NCI-H524 (cell line): ENCODE results near the gene ZNF860.

ENCODE experiments used
- DNase-seq, 2 experiments: peaks; one replicate each; lab custom pipeline; 2025; lab: John Stamatoyannopoulos, UW

The ZNF860 gene

GRCh38 chr3:31981206-31982181, at the start of gene ZNF860, which contains the start of gene OSBPL10:
Gene ZNF860 (plus strand): TSS chr3:31981750. CDS start chr3:31989080, 7,330 bp downstream.
Gene OSBPL10 (minus strand): TSS chr3:31981262. CDS start chr3:31981179, 83 bp downstream.
- DNase-seq = peak; percentile 48 to 62

GRCh38 chr3:31932990-31933389, 48.6 kb upstream of the ZNF860 start:
- no peak for DNase-seq

GRCh38 chr3:31934018-31934417, 47.5 kb upstream of the ZNF860 start:
- no peak for DNase-seq

GRCh38 chr3:31934866-31935265, 46.7 kb upstream of the ZNF860 start:
- no peak for DNase-seq

- no peak for DNase-seq
These were observed 45.0 kb upstream of the ZNF860 start for GRCh38 chr3:31936420-31937060.

GRCh38 chr3:31937225-31937624, 44.3 kb upstream of the ZNF860 start:
- no peak for DNase-seq

GRCh38 chr3:31942446-31942845, 39.1 kb upstream of the ZNF860 start:
- no peak for DNase-seq

- no peak for DNase-seq
These were observed 38.5 kb upstream of the ZNF860 start for GRCh38 chr3:31943041-31943440.

GRCh38 chr3:31945738-31946052, 35.9 kb upstream of the ZNF860 start:
- no peak for DNase-seq

- DNase-seq = no peak
These were observed 35.0 kb upstream of the ZNF860 start for GRCh38 chr3:31946484-31947081.

GRCh38 chr3:31947162-31947561, 34.4 kb upstream of the ZNF860 start:
- no peak for DNase-seq

- DNase-seq = no peak
These were observed 33.9 kb upstream of the ZNF860 start for GRCh38 chr3:31947671-31948091.

- DNase-seq = no peak
These were observed 33.3 kb upstream of the ZNF860 start for GRCh38 chr3:31948280-31948679.

- no peak for DNase-seq
These were observed 29.3 kb upstream of the ZNF860 start for GRCh38 chr3:31952205-31952604.

GRCh38 chr3:31953091-31953490, 28.5 kb upstream of the ZNF860 start:
- DNase-seq = no peak

GRCh38 chr3:31953636-31954035, 27.9 kb upstream of the ZNF860 start:
- no peak for DNase-seq

GRCh38 chr3:31955581-31955980, 26.0 kb upstream of the ZNF860 start:
- DNase-seq = no peak

GRCh38 chr3:31957106-31957505, 24.4 kb upstream of the ZNF860 start:
- no peak for DNase-seq

GRCh38 chr3:31958701-31959152, 22.8 kb upstream of the ZNF860 start:
- DNase-seq = no peak

- DNase-seq = no peak
These were observed 22.3 kb upstream of the ZNF860 start for GRCh38 chr3:31959251-31959650.

- no peak for DNase-seq
These were observed 21.4 kb upstream of the ZNF860 start for GRCh38 chr3:31959951-31960792.
